OCI-LY1 (cell line): ENCODE results near the gene ZBTB7C.

Experiments used
- CTCF ChIP-seq: fragments of 200-600 bp; sonication (generic), shearing (Covaris generic); IDR thresholded peaks from 2 replicates; pipeline ENCODE4 v1.5.1; 2017; ENCODE audit warnings: mild to moderate bottlenecking, antibody characterized with exemption, low read length, moderate library complexity, mixed read lengths
- EZH2 ChIP-seq: fragments of 200-600 bp; sonication (generic), shearing (Covaris generic); IDR thresholded peaks from 2 replicates; pipeline ENCODE4 v1.8.0; 2017; ENCODE audit warnings: borderline replicate concordance, mixed run types, mild to moderate bottlenecking, antibody characterized with exemption, low read length, moderate library complexity, mixed read lengths

DNA sequence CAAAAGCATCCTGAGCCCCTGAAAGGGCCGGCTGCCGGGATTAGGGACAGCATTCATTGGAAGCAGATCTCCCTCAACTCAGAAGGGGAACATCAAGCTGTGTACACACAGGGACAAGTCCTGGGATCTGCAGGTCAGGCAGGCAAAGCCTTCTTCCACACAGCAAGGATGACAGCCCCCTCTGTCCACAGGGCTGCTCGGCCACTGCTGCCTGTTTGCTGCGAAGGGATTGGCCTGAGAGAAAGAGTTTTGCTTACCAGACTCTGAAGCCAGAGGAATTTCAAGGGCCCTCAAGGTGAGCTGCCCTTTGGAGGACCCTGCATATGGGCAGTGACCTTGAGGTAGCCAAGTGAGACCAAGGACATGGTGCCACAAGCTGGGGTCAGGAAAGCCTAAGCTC is 11.1 kb downstream of the ZBTB7C start:
- TF ChIP-seq CTCF (no peak), EZH2 (no peak)
